SK-N-SH treated with all-trans-retinoic acid at 6 μM for 48 hours (cell line): ENCODE results near the gene ACTR3.

Experiments used
- OSR1 ChIP-seq: fragments of 250-450 bp; sonication (Bioruptor Pico); IDR thresholded peaks from 2 replicates; pipeline ENCODE4 v1.8.0; 2022; ENCODE audit warnings: moderate library complexity, mild to moderate bottlenecking, inconsistent platforms
- PATZ1 ChIP-seq: fragments of 250-450 bp; sonication (Bioruptor Pico); IDR thresholded peaks from 2 replicates; pipeline ENCODE4 v1.8.0; 2020; ENCODE audit warnings: mild to moderate bottlenecking, moderate library complexity, borderline replicate concordance
- POU6F1 ChIP-seq: fragments of 250-450 bp; sonication (Bioruptor Pico); IDR thresholded peaks from 2 replicates; pipeline ENCODE4 v1.8.0; 2021; ENCODE audit warnings: low read depth, mild to moderate bottlenecking, moderate library complexity, borderline replicate concordance
- RARB ChIP-seq: fragments of 250-450 bp; sonication (Bioruptor Pico); IDR thresholded peaks from 2 replicates; pipeline ENCODE4 v1.8.0; 2021; ENCODE audit warnings: mild to moderate bottlenecking, moderate library complexity
- TCF4 ChIP-seq: fragments of 250-450 bp; sonication (Bioruptor Pico); IDR thresholded peaks from 2 replicates; pipeline ENCODE4 v1.8.0; 2021; ENCODE audit warnings: mild to moderate bottlenecking, moderate library complexity, borderline replicate concordance

GRCh38 chr2:113879457-113879856, 10.4 kb upstream of the ACTR3 start:
- TF ChIP-seq OSR1: no peak
- no peak for TF ChIP-seq PATZ1 (CRISPR knock-in tag)
- no peak for TF ChIP-seq TCF4 (CRISPR knock-in tag)
- no peak for TF ChIP-seq RARB (CRISPR knock-in tag)
- no peak for TF ChIP-seq POU6F1 (CRISPR knock-in tag)
